H1 (cell line): Measurements from ENCODE around the gene FBXO17. TPM values are rescaled to one million over a fixed set of nuclear protein-coding genes. Genes with fewer than 3 reads are reported as not detected.

Experiments
- EZH2 ChIP-seq: fragments of 200-600 bp; sonication (generic); IDR thresholded peaks from 2 replicates; pipeline ENCODE4 v1.7.1; 2012; ENCODE audit warnings: low read depth, mild to moderate bottlenecking, moderate library complexity, low read length, inconsistent platforms; ENCODE audit not compliant: severe bottlenecking
- HDAC2 ChIP-seq, 2 experiments: fragments of 300-600 bp in 1 of 2; sonication (generic) in 1 of 2; IDR thresholded peaks; 2 replicates each; pipeline ENCODE4 v1.6.1; 2011 to 2012; ENCODE audit warnings: low read depth in 2 of 2, low read length in 2 of 2, mild to moderate bottlenecking in 2 of 2, moderate library complexity in 2 of 2, borderline replicate concordance in 1 of 2, inconsistent platforms in 1 of 2
- KDM4A ChIP-seq: IDR thresholded peaks from one replicate; pipeline ENCODE4 v1.7.1; 2012; ENCODE audit warnings: low read depth, mild to moderate bottlenecking, moderate library complexity, low read length, inconsistent platforms; ENCODE audit not compliant: severe bottlenecking
- NANOG ChIP-seq: IDR thresholded peaks from 2 replicates; pipeline ENCODE4 v1.6.1; 2011; ENCODE audit warnings: low read length, low read depth, mild to moderate bottlenecking, inconsistent platforms; ENCODE audit not compliant: insufficient read depth, poor library complexity, severe bottlenecking
- POLR2AphosphoS5 ChIP-seq: IDR thresholded peaks from 2 replicates; pipeline ENCODE4 v1.6.1; 2011; ENCODE audit warnings: low read depth, low read length
- RBBP5 ChIP-seq: IDR thresholded peaks from 2 replicates; pipeline ENCODE4 v1.7.1; 2012; ENCODE audit warnings: low read depth, mild to moderate bottlenecking, inconsistent platforms, low read length, moderate library complexity, borderline replicate concordance
- SRF ChIP-seq: IDR thresholded peaks from 2 replicates; pipeline ENCODE4 v1.6.1; 2011; ENCODE audit warnings: mild to moderate bottlenecking, low read depth, low read length, moderate library complexity
- TEAD4 ChIP-seq: IDR thresholded peaks from 2 replicates; pipeline ENCODE4 v1.6.1; 2012; ENCODE audit warnings: low read depth, low read length, inconsistent platforms, mixed read lengths
- ZNF274 ChIP-seq: IDR thresholded peaks from 2 replicates; pipeline ENCODE4 v1.7.0; 2012; ENCODE audit warnings: low read length, borderline replicate concordance; ENCODE audit errors: extremely low read depth
- polyA plus RNA-seq, 7 experiments: library from polyadenylated mRNA; depleted of rRNA in 3 of 7; stranded (reverse) in 5 of 7; unstranded in 2 of 7; fragments of >200 nt in 5 of 7; fragments of 200-250 nt in 2 of 7; gene quantifications; 1 replicate in 5 of 7; 2 replicates in 1 of 7; 4 replicates in 1 of 7; pipeline versions ENCODE4 v1.2.1 to v1.2.3, GENCODE V29; 2011 to 2013; ENCODE audit warnings: missing spikeins in 2 of 7, mixed read lengths in 2 of 7
- total RNA-seq: library from RNA; stranded (reverse); fragmentation: NEBNext Ultra II Directional; extraction: Animal tissue kit (Norgen Biotek cat#: 25700); gene quantifications from 2 replicates; pipeline ENCODE4 v1.2.1, GENCODE V29; 2021
- TF ChIP-seq, protein P1 (sequence below): IDR thresholded peaks from 2 replicates; pipeline ENCODE4 v1.6.1; 2012; ENCODE audit warnings: inconsistent platforms

Gene FBXO17
- total and polyA plus RNA-seq, 2 of the 8 experiments (the other 6 are each of a cell fraction or from before 2014, with no cell fraction given) = 11.7 to 15.3 TPM

DNA sequence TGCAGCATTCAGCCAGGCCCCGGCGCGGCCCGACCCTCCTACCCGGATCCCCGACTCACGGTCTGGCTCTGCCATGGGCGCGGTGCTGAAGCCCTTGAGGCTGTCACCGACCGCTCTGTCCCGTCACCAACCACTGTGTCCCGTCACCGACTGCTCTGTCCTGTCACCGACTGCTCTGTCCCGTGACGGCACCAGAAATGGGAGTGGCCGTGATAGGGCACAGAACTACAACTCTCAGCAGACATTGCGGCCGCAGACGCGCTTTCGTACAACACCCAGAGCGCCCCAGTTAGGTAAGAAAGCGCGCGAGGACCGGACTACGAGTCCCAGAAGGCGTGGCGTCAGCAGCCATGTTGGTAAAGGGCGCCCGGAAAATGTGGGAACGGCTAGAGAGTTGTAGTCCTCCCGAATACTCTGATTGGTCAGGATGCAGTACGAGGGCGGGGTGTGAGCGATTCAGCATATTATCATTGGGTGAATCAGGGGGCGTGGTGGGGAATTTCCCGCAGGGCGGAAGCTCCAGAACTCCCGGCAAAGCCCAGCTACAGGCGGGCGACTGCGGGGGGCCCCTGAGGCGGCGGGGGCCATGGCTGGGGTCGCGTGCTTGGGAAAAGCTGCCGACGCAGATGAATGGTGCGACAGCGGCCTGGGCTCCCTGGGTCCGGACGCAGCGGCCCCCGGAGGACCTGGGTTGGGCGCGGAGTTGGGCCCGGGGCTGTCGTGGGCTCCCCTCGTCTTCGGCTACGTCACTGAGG is 75.9 kb downstream of the FBXO17 start, which contains the start of the genes NFKBIB and SIRT2 (continued):
- TF ChIP-seq EZH2 (no peak), ZNF274 (no peak), KDM4A (peak; percentile 94), NANOG (no peak), RBBP5 (peak; percentile 69; the same call in 1 of the 2 replicates), SRF (0 out of 2 replicates have a peak, but pooled peaks have one; percentile 45), POLR2AphosphoS5 (peak; percentile 42), TEAD4 (peak; percentile 33; the same call in 1 of the 2 replicates), HDAC2 (IDR thresholded peaks at IDR 0.05; ENCODE audit: borderline replicate concordance in 1 of 2, low read depth in 2 of 2, low read length in 2 of 2) (peak; percentile 42 to 81; a peak in 1 of 4 replicates)
- TF ChIP-seq, protein P1, sequence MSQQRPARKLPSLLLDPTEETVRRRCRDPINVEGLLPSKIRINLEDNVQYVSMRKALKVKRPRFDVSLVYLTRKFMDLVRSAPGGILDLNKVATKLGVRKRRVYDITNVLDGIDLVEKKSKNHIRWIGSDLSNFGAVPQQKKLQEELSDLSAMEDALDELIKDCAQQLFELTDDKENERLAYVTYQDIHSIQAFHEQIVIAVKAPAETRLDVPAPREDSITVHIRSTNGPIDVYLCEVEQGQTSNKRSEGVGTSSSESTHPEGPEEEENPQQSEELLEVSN = peak; percentile 51; the same call in 1 of the 2 replicates
